Tibial nerve (tissue), 4 donors: Measurements from ENCODE around the gene TSEN54. TPM values are rescaled to one million over a fixed set of nuclear protein-coding genes. Genes with fewer than 3 reads are reported as not detected.

Experiments
- DNase-seq, 2 donors: peaks; one replicate each; pipeline ENCODE4 v3.0.0-alpha.2; 2019; ENCODE audit warnings: low spot score in 2 of 2
- H3K27ac ChIP-seq, 4 donors: fragments of 200-600 bp; sonication (generic) in 3 of 4; one replicate each; pipeline ENCODE4 v1.5.1; 2017 to 2019; ENCODE audit warnings: mild to moderate bottlenecking in 1 of 4
- H3K27me3 ChIP-seq, 2 donors: fragments of 200-600 bp; sonication (generic) in 1 of 2; one replicate each; pipeline versions ENCODE4 v1.5.1 to v1.6.0; 2017 to 2019
- H3K36me3 ChIP-seq, 3 donors: fragments of 200-600 bp; sonication (generic); one replicate each; pipeline ENCODE4 v1.5.1; 2018 to 2019
- H3K4me1 ChIP-seq, 4 donors: fragments of 200-600 bp; sonication (generic) in 3 of 4; one replicate each; pipeline ENCODE4 v1.5.1; 2017 to 2019
- H3K4me3 ChIP-seq, 4 donors: fragments of 200-600 bp; sonication (generic) in 3 of 4; one replicate each; pipeline ENCODE4 v1.5.1; 2017 to 2019; ENCODE audit warnings: mild to moderate bottlenecking in 1 of 4, moderate library complexity in 1 of 4
- H3K9me3 ChIP-seq, 4 donors: fragments of 200-600 bp; sonication (generic) in 3 of 4; one replicate each; pipeline ENCODE4 v1.5.1; 2017 to 2019
- EP300 ChIP-seq, 2 donors: sonication (generic); formaldehyde crosslinking; IDR thresholded peaks; one replicate each; pipeline ENCODE4 v1.6.1; 2017; ENCODE audit warnings: antibody characterized with exemption in 2 of 2, mild to moderate bottlenecking in 1 of 2
- POLR2A ChIP-seq, 2 donors: fragments of 450-650 bp; IDR thresholded peaks; one replicate each; pipeline ENCODE4 v1.6.1; 2017; ENCODE audit warnings: antibody characterized with exemption in 2 of 2, mild to moderate bottlenecking in 2 of 2, moderate library complexity in 2 of 2
- WGBS, 2 donors: methylation state at CpG; one replicate each; pipeline ENCODE4 v1.1.5; 2018; 5-methylcytosine and 5-hydroxymethylcytosine counted together
- total RNA-seq, 4 donors: library from RNA; depleted of rRNA; stranded (reverse); fragments of >200 nt; gene quantifications; one replicate each; pipeline ENCODE4 v1.1.0, GENCODE V29; 2016
- TF ChIP-seq, protein P1 (sequence below), 5 experiments: fragments of 200-600 bp in 3 of 5; fragments of 450-650 bp in 2 of 5; sonication (generic) in 3 of 5; IDR thresholded peaks; one replicate each; pipeline ENCODE4 v1.5.1; 2016 to 2019; ENCODE audit warnings: antibody characterized with exemption in 5 of 5, mild to moderate bottlenecking in 3 of 5, moderate library complexity in 2 of 5

Gene TSEN54
- total RNA-seq, 4 donors from 2014 or later, result 43.3 to 84.6 (median 53.0) TPM

DNA sequence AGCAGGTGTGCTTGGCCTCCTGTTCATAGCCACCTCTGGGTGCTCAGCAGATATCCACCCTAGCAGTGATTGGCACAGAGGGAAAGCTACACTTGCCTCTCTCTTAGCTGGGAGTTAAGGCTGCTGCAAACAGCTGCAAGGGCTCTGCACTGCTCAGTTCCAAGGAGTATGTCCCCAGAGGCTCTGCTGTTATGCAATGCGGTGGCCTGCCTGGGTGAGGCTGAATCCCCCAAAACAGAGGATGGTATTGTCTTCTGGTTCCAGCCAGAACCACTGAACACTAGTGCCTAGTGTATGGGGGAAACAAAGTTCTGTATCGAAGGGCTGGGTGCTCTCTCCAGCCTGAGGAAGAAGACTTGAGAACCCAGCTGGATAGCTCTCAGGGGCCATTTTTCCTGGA is 43.1 kb upstream of the TSEN54 start:
- 42 to 58% methylated on average over 2 of the region's 2 CpGs for WGBS, 2 donors
- Histone ChIP-seq H3K27ac (peak overlapping the region; percentile 30 to 91 (median 60)), H3K36me3 (peaks cover 0 to 19% (median 0%) of the 10 kb centered on the region in 3 donors), H3K9me3 (no peaks in the 10 kb centered on the region), H3K4me3 (no peak overlapping the region), H3K27me3 (no peaks in the 10 kb centered on the region), H3K4me1 (peaks cover 0 to 69% (median 34%) of the 10 kb centered on the region in 4 donors)
- DNase-seq, result peak; percentile 36 to 47
- TF ChIP-seq EP300 (IDR thresholded peaks at IDR 0.05), result peak in 1 of 2 donors; percentile 74
- TF ChIP-seq, protein P1, sequence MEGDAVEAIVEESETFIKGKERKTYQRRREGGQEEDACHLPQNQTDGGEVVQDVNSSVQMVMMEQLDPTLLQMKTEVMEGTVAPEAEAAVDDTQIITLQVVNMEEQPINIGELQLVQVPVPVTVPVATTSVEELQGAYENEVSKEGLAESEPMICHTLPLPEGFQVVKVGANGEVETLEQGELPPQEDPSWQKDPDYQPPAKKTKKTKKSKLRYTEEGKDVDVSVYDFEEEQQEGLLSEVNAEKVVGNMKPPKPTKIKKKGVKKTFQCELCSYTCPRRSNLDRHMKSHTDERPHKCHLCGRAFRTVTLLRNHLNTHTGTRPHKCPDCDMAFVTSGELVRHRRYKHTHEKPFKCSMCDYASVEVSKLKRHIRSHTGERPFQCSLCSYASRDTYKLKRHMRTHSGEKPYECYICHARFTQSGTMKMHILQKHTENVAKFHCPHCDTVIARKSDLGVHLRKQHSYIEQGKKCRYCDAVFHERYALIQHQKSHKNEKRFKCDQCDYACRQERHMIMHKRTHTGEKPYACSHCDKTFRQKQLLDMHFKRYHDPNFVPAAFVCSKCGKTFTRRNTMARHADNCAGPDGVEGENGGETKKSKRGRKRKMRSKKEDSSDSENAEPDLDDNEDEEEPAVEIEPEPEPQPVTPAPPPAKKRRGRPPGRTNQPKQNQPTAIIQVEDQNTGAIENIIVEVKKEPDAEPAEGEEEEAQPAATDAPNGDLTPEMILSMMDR (IDR thresholded peaks at IDR 0.05), result no peak
- TF ChIP-seq POLR2A (IDR thresholded peaks at IDR 0.05), result no peak

DNA sequence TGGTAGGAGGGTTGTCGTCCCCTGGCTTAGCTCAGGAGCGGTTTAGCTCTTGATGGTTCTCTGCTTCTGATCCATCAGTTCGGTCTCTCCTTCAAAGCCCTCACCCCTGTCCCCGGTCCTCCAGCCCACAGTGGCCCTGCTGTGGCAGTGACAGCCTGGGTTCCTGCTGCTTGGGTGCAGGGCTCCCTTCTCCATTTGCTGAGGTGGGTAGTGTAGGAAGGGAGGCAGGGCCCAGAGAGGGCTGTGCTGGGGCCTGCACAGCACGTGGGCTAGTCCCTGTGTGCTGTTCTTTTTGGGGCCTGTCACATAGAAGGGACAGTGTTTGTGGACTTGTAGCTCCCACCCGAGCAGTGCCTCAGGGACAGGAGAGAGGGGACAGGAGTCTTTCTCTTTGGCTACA is 41.6 kb upstream of the TSEN54 start:
- no peaks in the 10 kb centered on the region for H3K9me3 ChIP-seq
- no peak overlapping the region for H3K4me3 ChIP-seq
- TF ChIP-seq EP300 (IDR thresholded peaks at IDR 0.05), result no peak
- TF ChIP-seq POLR2A (IDR thresholded peaks at IDR 0.05), result no peak
- TF ChIP-seq, protein P1 (IDR thresholded peaks at IDR 0.05), result no peak
- 67 to 72% methylated on average over 6 of the region's 6 CpGs for WGBS, 2 donors
- no peak for DNase-seq
- H3K27me3 ChIP-seq, result no peaks in the 10 kb centered on the region
- H3K4me1 ChIP-seq, result peaks cover 0 to 73% (median 31%) of the 10 kb centered on the region in 4 donors
- H3K36me3 ChIP-seq, result peaks cover 0 to 19% (median 0%) of the 10 kb centered on the region in 3 donors
- H3K27ac ChIP-seq, result peak overlapping the region in 3 of 4 donors; percentile 59 to 91 (median 60)

DNA sequence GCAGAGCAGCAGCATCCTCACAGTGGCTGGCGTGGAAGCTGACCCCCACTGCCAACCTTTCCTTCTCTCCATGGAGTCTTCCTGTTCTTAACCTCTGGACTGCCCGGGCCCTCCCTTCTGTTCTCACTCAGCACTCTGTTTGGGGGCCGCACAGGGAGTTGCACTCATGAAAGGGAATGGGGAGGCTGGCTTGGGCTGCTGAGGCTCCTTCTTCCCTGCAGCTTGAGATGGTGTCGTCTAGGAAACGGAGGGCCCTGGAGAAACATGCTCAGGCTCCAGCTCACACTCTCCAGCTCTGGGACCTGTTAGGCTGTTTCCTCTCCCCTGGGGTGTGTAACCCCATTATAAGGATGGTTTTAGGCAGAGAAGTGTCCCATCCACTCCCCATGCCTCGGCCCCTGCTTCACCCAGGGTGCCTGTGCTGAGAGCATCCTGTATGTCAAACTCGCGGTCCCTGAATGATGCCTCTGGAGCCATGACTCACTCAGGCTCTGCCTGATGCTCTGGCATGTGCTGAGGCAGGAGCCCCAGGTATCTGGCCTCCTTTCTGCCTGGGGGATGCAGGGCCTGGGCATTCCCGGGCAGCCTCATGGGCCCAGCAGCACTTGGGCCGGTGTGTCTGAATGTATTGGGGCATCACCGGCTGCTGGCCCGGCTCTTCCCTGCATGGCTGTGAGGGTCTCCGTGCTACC is 41.0 kb upstream of the TSEN54 start:
- 46 to 63% methylated on average over 10 to 12 of the region's 13 CpGs for WGBS, 2 donors
- no peaks in the 10 kb centered on the region for H3K27me3 ChIP-seq
- TF ChIP-seq, protein P1 (IDR thresholded peaks at IDR 0.05), result no peak
- TF ChIP-seq EP300 (IDR thresholded peaks at IDR 0.05), result no peak
- TF ChIP-seq POLR2A (IDR thresholded peaks at IDR 0.05), result no peak
- H3K4me1 ChIP-seq, result peaks cover 0 to 78% (median 31%) of the 10 kb centered on the region in 4 donors
- H3K9me3 ChIP-seq, result no peaks in the 10 kb centered on the region
- H3K4me3 ChIP-seq, result no peak overlapping the region
- DNase-seq, result no peak
- peak overlapping the region in 3 of 4 donors; percentile 59 to 91 (median 60) for H3K27ac ChIP-seq
- peaks cover 0 to 19% (median 0%) of the 10 kb centered on the region in 3 donors for H3K36me3 ChIP-seq

DNA sequence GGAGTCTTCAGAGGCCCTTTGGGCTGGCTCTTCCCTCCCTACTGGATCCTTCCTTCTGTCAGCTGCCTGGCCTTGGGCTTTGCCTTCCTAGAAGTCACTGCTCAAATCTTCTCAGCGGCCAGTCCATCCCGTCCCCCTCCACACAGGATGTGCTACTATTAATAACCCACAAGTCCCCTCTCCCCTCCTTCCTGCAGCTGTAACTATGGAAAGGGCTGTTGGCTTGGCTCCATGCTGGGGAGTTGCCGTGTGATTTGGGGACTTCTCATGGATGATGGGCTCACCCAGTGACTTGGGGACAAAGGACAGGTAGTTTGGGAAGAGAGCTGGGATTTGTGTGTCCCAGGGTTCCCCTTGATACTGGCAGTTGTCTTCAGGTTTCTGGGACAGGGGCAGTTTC is 40.5 kb upstream of the TSEN54 start:
- H3K4me1 ChIP-seq, result peaks cover 0 to 84% (median 31%) of the 10 kb centered on the region in 4 donors
- TF ChIP-seq EP300 (IDR thresholded peaks at IDR 0.05) (no peak), POLR2A (IDR thresholded peaks at IDR 0.05) (no peak)
- TF ChIP-seq, protein P1 (IDR thresholded peaks at IDR 0.05), result no peak
- no peak overlapping the region for H3K4me3 ChIP-seq
- no peaks in the 10 kb centered on the region for H3K9me3 ChIP-seq
- no peak for DNase-seq
- peak overlapping the region in 3 of 4 donors; percentile 59 to 91 (median 60) for H3K27ac ChIP-seq
- no peaks in the 10 kb centered on the region for H3K27me3 ChIP-seq
- WGBS, 2 donors, result 16 to 27% methylated on average over 3 of the region's 3 CpGs
- peaks cover 0 to 19% (median 0%) of the 10 kb centered on the region in 3 donors for H3K36me3 ChIP-seq

DNA sequence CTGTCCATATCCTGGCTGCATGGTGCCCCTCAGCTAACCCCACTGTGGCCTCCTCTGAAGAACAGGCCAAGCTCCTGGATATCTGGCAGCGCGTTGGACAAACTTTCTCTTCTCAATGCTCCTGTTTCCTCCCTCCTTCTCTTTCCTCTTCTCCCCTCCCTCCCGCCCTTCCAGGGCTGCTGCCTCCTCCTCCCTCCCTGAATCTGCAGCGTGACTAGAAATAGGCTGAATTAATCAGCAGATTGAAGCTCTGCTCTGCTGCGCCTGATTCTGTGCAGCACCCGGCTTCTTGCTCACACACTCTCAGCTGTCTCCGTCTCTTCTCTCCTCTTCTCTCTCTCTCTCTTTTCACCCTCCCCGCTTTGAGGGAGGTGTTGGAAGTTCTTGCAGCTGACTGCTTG is 40.1 kb upstream of the TSEN54 start:
- peaks cover 0 to 19% (median 0%) of the 10 kb centered on the region in 3 donors for H3K36me3 ChIP-seq
- peak overlapping the region in 3 of 4 donors; percentile 59 to 91 (median 60) for H3K27ac ChIP-seq
- H3K27me3 ChIP-seq, result no peaks in the 10 kb centered on the region
- no peak for DNase-seq
- 9 to 10% methylated on average over 8 of the region's 8 CpGs for WGBS, 2 donors
- peak overlapping the region in 1 of 4 donors; percentile 10 for H3K4me3 ChIP-seq
- H3K9me3 ChIP-seq, result no peaks in the 10 kb centered on the region
- H3K4me1 ChIP-seq, result peaks cover 0 to 88% (median 35%) of the 10 kb centered on the region in 4 donors
- TF ChIP-seq, protein P1 (IDR thresholded peaks at IDR 0.05), result no peak
- TF ChIP-seq EP300 (IDR thresholded peaks at IDR 0.05) (no peak), POLR2A (IDR thresholded peaks at IDR 0.05) (no peak)
